Gastrocnemius medialis (tissue), 4 donors: ENCODE results near the gene RTP5.

Experiments
- POLR2A ChIP-seq, 2 donors: fragments of 450-650 bp; IDR thresholded peaks; one replicate each; pipeline ENCODE4 v1.6.1; 2017; ENCODE audit warnings: antibody characterized with exemption in 2 of 2, mild to moderate bottlenecking in 2 of 2, moderate library complexity in 2 of 2
- TF ChIP-seq, protein P1 (sequence below), 5 experiments: fragments of 450-650 bp in 3 of 5; fragments of 200-600 bp in 2 of 5; sonication (generic) in 2 of 5; IDR thresholded peaks in 4 of 5; conservative IDR thresholded peaks in 1 of 5; 1 replicate in 4 of 5; 2 replicates in 1 of 5; pipeline ENCODE4 v1.5.1; 2016 to 2019; ENCODE audit warnings: antibody characterized with exemption in 5 of 5, mild to moderate bottlenecking in 3 of 5, moderate library complexity in 3 of 5

DNA sequence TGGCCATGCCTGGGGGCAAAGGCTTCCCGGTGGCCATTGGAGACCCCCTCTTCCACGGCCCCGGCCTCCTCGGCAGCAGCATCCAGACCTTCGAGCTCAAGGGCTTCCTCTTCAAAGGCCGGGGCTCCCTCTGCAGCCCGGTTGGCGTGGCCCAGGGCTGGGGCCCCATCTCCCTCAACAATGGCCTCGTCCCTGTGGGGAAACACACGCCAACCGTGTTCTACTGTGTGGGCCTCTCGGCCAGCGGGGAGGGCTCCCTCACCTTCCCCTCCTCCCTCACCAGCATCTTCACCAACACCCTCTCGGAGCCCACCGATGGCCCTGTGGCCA lies 2.7 kb downstream of the RTP5 start:
- TF ChIP-seq, protein P1, sequence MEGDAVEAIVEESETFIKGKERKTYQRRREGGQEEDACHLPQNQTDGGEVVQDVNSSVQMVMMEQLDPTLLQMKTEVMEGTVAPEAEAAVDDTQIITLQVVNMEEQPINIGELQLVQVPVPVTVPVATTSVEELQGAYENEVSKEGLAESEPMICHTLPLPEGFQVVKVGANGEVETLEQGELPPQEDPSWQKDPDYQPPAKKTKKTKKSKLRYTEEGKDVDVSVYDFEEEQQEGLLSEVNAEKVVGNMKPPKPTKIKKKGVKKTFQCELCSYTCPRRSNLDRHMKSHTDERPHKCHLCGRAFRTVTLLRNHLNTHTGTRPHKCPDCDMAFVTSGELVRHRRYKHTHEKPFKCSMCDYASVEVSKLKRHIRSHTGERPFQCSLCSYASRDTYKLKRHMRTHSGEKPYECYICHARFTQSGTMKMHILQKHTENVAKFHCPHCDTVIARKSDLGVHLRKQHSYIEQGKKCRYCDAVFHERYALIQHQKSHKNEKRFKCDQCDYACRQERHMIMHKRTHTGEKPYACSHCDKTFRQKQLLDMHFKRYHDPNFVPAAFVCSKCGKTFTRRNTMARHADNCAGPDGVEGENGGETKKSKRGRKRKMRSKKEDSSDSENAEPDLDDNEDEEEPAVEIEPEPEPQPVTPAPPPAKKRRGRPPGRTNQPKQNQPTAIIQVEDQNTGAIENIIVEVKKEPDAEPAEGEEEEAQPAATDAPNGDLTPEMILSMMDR (IDR thresholded peaks at IDR 0.05 in 4 of 5, conservative IDR thresholded peaks at IDR 0.05 in 1 of 5) = no peak
- TF ChIP-seq POLR2A (IDR thresholded peaks at IDR 0.05) = no peak
